C4-2B (cell line): Measurements from ENCODE around the gene KLHDC3.

Source experiments
- CTCF ChIP-seq: fragments of 450-650 bp; conservative IDR thresholded peaks from 2 replicates; pipeline ENCODE4 v1.5.1; 2017; ENCODE audit warnings: mild to moderate bottlenecking
- ZFX ChIP-seq: fragments of 450-650 bp; IDR thresholded peaks from 2 replicates; pipeline ENCODE4 v1.6.1; 2017

- TF ChIP-seq CTCF (no peak), ZFX (no peak)
These were observed 46.9 kb downstream of the KLHDC3 start for GRCh38 chr6:43060755-43061633.
